Heart left ventricle (tissue), 13 donors: ENCODE results near the gene FMC1.

Experiments used
- CTCF ChIP-seq, 12 donors: fragments of 200-600 bp; sonication (generic) in 4 of 12; IDR thresholded peaks; one replicate each; pipeline versions ENCODE4 v1.5.0 to v1.8.0; 2018 to 2022; ENCODE audit warnings: antibody characterized with exemption in 12 of 12, mild to moderate bottlenecking in 5 of 12
- POLR2A ChIP-seq, 2 donors: fragments of 450-650 bp; IDR thresholded peaks; one replicate each; pipeline ENCODE4 v1.6.1; 2017; ENCODE audit warnings: antibody characterized with exemption in 2 of 2, mild to moderate bottlenecking in 2 of 2, moderate library complexity in 2 of 2
- donor health status: ischemic (EF 13 %, LVEDD 7.1; RV severe dilation, severe dysfunction).
- donor health status: DM: no; HTN: yes; CAD: no.
- donor health status: DM: no; HTN: no; CAD: no.
- donor health status: ischemic (EF 25% LVEDD 6.9; RV normal size, moderate dysfunction).
- donor health status: ischemic (EF 25% LVEDD 5.7; RV mildly dilated, moderate dysfunction).
- donor health status: ischemic (EF 35%, LVEDD 5.7; RV mildly dilated, moderate dysfunction).
- donor health status: nonischemic (EF 11% LVEDD 7.7; RV severe dilation, severe dysfunction).
- donor health status: DM: yes; HTN: yes; CAD: no.
- donor health status: PGD.
- donor health status: ischemic (EF 29% LVEDD 5.4; RV normal size, mild dysfunction).
- donor health status: nonischemic (EF 23%, LVEDD 6.1; RV moderate dilation, normal function).

GRCh38 chr7:139370943-139371313 lies 29.8 kb downstream of the FMC1 start:
- TF ChIP-seq POLR2A (IDR thresholded peaks at IDR 0.05): no peak
- TF ChIP-seq CTCF (IDR thresholded peaks at IDR 0.05): no peak
